DMS79 (cell line): ENCODE data around the gene FUT8.
"Not testable (repeated sequence)": the region's sequence is repeated elsewhere in the genome, so short reads cannot be mapped to it uniquely, and the experiment has no call there.

Experiments used
- DNase-seq: peaks from one replicate; lab custom pipeline; 2025; lab: John Stamatoyannopoulos, UW

Gene FUT8

DNA sequence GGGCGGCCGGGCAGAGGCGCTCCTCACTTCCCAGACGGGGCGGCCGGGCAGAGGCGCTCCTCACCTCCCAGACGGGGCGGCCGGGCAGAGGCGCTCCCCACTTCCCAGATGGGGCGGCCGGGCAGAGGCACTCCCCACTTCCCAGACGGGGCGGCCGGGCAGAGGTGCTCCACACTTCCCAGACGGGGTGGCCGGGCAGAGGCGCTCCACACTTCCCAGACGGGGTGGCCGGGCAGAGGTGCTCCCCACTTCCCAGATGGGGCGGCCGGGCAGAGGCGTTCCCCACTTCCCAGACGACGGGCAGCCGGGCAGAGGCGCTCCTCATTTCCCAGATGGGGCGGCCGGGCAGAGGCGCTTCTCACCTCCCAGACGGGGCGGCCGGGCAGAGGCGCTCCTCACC is 304.3 kb downstream of the FUT8 start:
- DNase-seq: not testable (repeated sequence)

DNA sequence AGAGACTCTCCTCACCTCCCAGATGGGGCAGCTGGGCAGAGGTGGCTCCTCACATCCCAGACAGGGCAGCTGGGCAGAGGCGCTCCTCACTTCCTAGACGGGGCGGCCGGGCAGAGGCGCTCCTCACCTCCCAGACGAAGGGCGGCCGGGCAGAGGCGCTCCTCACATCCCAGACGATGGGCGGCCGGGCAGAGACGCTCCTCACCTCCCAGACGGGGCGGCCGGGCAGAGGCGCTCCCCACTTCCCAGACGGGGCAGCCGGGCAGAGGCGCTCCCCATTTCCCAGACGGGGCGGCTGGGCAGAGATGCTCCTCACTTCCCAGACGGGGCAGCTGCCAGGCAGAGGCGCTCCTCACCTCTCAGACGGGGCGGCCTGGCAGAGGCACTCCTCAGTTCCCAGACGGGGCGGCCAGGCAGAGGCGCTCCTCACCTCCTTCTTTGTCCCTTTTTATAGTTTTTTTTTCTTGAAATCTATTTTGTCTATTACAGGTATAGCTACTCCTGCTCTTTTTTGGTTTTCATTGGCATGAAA is 304.9 kb downstream of the FUT8 start:
- DNase-seq: not testable (repeated sequence)

DNA sequence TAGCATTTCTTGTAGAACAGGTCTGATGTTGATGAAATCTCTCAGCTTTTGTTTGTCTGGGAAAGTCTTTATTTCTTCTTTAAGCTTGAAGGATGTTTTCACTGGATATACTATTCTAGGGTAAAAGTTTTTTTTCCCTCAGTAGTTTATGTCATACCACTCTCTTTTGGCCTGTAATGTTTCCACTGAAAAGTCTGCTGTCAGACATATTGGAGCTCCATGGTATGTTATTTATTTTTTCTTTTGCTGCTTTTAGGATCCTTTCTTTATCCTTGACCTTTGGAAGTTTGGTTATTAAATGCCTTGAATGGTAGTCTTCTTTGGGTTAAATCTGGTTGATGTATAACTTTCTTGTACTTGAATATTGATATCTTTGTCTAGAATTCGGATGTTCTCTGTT is 306.1 kb downstream of the FUT8 start:
- no peak for DNase-seq

DNA sequence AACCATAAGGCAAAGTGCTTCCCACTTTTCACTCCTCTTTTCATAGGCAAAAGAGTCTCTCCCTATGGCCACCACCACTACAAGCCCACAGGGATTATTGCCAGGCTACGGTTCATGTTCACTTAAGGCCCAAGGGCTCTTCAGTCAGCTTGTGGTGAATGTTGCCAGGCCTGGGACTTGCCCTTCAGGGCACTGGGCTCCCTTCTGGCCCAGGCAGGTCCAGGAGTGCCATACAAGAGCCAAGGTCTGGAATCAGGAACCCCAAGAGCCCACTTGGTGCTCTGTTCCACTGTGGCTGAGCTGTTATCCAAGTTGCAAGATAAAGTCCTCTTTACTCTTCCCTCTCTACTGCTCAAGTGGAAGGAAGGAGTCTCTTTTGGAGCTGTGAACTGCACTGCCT is 307.6 kb downstream of the FUT8 start:
- DNase-seq: no peak

DNA sequence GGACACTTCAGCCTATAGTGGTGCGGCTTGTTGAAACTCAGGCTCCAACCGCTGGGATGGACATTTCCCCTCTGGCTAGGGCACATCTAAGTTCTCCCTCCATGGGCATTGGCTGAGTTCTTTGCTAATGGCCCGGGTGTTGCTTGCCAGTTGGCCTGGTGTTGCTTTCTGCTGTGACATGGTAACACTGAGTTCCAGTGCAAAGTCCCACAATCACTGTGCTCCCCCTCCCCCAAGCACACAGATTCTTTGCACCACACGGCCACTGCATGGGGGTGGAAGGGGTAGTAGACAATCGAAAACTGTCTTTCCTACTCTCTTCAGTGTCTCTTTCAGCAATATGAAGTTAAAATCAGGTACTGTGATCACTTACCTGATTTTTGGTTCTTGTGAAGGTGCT is 308.2 kb downstream of the FUT8 start:
- DNase-seq: no peak

DNA sequence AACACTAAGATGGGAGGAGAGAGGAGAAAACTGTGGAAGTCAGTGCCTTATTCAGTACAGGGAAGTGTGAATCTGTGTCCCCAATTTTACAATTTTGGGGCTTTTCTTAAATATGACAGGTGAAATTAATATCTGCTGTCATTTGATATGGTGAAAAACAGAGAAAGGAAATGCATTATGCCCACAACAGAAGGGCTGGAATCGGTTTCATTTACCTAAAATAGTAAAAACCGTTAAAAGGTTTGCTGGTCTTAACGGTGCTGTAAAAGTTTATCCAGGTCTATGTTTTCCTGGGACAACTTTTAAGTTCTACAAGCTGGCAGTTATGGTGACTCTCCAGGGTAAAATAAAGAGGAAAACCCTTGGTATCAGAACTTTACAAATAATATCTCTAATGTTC is 310.8 kb downstream of the FUT8 start:
- no peak for DNase-seq

DNA sequence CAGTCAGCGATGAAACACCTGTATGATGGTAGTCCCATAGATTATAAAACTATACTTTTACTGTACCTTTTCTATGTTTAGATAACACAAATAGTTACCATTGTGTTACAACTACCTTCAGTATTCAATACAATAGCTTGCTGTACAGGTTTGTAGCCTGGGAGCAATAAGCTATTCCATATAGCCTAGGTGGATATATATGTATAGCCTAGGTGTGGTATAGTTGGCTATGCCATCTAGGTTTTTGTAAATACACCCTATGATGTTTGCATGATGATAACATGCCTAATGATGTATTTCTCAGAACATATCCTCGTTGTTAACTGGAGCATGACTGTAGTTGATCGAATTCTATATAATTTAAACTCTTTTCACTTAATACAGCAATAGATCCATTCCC is 316.1 kb downstream of the FUT8 start:
- no peak for DNase-seq

DNA sequence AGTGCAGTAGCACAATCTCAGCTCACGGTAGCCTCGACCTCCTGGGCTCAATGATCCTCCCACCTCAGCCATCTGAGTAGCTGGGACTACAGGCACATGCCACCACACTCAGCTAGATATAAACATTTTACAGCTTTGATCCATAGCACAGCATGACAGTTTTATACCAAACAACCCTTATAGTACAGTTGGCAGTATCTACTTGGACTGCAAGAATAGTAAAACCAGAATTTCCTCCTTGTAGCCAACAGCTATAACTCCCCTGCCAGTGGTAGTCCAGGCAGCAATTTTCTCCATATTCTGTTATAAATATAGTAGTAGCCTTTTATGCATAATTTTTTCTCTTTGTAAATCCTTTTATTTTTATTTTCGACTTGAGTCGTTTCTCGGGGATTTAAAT is 317.0 kb downstream of the FUT8 start:
- no peak for DNase-seq

DNA sequence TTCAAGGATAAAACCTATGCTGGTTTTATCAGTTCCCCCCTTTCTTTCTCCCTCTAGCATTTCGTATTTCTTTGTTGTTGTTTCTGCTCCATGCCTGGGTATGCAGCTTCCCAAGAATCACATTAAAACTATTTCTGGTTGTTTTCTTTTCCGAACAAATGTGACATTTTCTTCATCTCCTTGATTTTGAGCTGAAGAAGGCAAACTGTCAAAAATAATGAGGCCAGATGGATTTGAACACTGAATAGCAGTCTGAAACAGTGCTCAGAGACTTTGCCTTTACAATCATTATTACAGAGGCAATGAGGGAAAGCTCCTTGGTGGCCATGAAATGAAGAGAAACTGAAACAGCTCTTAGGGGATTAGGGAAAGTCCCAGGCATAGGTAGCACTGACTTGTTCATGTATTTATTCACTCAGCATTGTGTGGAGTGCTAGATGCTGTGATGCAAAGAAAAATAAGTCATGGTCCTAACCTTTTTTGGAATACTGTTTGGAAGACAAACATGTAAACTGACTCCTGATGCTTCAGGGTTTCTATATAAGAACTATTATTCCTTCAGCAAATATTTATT is 319.5 kb downstream of the FUT8 start:
- no peak for DNase-seq

DNA sequence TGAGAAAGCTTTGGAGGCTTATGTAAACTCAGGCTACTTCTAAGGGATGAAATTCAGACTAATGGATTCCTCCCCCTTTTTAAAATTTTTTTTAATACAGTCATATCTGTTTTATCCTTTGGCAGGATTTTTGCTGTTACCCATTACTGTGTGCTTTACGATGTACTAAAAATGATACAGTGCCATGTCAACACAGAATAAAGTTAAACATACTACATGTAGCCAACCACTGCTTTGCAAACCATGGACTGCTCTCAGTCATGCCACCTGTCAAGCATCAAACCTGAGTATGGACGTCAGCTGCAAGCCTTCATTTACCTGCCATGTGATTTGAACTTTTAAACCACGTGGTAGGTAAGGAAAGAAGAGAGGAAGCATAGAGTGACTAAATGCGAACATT is 325.8 kb downstream of the FUT8 start:
- no peak for DNase-seq

DNA sequence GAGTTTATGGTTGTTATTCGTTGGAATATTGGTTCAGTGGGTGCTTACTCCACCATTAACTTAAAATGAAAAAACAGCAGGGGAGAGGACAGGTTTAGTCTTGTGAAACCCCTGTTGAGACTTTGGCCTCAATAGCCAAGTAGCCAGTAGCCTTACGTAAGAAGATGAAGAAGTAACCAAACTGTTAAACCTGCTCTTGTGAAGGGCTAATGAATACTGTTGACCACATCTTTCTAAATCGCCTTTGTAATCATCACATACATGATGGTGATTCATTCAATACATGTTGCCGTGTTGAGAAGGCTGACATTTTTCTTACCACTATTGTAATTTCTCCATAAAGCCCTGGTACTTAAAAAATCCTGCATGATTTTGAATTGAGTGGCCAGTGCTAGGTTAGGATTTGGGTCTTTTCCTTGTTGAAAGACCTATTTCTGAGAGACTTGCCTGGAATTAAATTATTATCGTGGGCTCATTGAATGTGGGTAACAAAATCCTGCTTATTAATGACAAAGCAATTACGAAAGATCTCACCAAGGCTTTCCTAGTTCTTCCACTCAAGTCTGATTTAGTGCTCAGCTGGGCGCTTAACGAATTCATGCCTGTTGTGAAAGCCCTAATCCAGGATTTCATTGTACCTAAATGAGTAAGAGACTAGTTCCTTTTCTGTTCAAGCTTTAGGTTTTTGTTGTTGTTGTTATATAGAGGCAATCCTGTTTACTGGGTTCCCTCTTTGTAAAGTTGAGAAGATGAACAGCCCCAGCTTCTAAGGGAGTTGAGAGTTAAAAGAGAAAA is 333.1 kb downstream of the FUT8 start:
- DNase-seq: no peak

DNA sequence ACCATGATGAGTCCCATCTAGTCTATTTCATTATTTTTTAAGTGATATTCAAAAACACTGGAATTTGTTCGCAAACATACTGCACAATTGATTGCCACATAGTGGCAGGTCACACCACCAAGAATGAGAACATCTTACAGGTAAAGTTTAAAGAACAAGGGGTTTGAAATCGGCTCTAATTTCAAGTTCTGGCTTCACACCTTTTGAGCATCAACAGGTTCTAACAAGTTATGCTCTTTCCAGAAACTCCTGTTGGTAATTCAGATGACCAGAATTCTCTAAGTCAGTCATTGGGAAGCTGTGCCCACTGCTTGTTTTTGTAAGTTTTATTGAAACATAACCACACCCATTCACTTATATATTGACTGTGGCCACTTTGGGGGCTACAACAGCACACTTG is 336.3 kb downstream of the FUT8 start:
- no peak for DNase-seq

DNA sequence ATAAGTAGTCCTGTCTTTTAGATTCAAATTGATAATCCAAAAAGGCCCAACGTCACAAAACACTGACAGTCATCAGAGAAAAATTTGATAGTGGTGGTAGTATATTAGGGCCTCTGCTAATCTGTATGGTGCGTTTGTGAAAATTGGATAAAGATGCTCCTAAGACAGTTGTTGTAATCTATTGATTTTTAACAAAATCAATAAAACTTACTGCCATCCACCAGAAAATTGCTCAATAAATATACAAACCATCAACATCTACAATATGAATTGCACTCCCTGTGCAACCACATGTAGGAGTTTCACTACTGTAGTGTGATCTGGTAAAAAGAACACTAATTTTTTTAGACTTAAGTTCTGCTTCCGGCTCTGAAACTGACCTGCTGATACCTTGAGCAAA is 336.8 kb downstream of the FUT8 start:
- DNase-seq: no peak

DNA sequence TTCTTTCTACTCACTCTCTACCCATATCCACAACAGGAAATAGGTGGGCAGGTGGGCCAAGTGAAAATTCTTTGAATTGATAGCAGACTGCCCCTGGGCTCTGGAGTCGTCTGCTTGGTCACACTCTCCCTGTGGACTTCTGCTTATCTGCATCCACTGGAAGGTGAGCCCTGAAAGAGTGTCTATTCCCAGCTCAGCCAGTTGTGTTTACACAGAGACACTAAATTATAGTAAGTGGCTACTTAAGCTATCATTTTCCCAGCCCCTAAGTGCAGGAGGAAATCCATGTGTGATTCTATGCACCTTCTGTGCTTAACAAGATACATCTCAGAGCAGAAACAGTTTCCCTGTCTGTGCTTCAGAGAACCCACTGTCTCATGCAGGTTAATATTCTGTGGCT is 338.4 kb downstream of the FUT8 start:
- DNase-seq: no peak

DNA sequence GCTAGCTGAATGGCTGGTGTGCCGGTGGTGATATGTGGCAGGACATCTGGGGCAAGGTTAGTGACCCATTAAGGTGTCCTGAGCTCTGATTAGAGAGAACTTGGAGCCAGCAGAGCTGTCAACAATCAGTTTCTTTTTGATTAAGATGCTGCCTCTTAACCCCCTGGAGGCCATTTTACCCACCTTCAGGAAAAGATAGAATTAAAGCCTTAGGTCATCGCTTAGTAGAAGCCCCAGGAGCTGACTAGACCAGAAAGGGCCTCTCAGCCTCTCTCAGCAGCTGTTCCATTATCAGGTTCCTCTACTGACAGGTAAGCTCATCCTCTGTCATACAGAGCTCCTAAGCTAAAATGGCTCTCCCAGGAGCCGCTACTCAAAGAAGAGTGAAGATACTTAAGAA is 339.0 kb downstream of the FUT8 start:
- no peak for DNase-seq

DNA sequence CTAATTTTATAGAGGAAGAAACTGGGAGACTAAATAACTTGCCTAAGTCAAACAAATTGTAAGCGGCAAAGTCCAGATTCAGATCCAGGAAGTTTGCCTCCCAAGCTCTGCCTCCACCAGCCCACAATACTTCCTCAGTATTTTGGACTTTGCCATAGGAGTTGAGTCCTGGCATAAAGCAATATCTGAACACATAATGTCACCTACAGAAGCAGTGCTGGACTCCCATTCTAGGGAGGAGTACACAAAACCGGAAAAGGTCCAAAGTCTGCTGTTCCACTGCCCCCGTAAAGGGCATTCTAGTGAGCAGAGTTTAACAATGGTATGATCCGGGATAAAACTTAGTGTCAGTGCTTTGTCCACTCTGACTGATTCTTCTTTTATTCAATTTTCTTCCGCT is 340.5 kb downstream of the FUT8 start:
- DNase-seq: no peak

DNA sequence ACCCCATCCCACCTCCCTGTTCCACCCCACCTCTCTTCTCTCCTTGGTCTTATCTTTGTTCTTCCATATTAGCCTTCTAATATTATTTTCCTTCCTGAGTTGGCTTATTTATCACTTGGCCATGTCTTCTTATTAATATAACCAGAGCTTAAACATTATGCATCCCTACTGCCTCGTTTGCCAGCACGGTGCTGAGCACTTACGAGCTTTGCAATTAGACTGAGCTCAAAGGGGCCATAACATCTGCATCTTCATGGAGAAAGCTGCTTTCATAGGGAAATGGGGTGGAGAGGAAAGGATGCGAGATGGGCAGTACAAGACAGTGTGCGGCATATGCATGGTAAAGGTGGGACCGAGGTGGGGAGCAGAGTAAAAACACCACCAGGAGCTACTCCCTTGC is 342.8 kb downstream of the FUT8 start:
- no peak for DNase-seq

DNA sequence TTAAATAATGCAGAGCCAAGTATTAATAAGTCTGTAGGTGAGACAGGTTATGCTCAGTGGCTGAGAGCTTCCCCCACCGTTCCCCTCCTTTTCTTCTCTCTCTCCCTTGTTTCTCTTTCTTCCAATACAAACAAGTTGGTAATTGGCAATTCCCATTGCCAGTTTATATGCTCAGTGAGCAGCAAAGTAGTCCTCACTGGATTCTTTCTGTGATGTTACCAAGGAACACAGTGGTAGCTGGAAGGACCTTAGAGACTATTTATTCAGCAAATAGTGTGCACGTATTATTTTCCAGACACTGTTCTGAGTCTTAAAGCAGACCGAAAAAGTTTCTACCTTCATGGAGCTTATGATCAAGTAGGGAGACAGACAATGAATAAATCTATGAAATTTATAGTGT is 344.4 kb downstream of the FUT8 start:
- DNase-seq: no peak

DNA sequence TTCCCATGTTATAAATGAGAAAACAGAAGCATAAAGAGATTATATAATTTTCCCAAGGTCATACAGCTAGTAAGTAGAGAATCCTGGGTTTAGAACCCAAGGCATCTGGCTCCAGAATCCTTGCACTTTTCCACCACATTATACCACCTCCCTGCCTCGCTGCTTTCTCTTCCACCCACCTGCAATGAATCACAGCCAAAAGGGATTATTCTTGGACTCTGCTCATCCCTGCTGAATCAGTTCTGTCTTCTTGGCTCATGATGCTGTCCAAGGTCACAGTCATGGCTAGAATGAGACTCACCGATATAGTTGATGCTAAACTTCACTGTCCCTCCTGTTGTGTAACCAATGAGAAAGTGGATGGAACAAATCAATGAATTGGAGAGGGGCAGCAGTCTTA is 356.6 kb downstream of the FUT8 start:
- no peak for DNase-seq

DNA sequence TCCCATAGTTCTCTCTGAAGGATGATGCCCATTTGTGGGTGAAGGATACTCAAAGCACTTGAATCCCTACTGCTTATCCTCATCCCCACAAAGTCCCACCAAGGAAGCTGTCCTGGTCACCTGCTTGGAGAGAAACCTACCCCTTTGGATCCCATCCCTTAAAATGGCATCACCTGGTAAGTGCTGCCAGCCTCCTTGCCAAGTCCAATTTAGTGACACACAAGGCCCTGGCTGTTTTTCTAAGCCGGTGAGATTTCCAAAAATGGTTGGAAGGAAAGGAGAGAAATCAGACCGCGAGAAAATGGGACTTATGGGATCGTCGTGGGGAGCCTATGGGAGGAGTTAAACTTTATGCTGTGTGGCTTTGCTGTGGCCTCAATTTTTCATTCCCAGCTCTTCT is 358.2 kb downstream of the FUT8 start:
- no peak for DNase-seq

DNA sequence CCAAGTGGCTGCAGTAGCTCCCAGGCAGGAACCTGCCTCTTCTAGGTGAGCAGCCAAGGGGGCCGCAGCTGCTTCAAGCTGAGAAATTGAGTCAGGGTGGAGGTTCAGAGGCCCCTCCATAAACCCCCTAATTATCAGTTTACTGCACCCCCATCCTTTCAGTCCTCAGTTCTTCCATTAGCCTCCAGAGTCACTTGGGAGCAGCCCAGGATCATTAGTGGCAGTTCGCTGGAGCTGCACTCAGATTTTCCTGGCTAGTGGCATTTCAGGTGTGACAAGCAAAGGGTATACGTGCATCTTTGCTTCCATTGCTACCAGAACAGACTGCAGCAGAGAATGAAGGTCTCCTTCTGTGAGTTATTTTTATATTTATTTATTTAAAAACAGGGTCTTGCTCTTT is 358.7 kb downstream of the FUT8 start:
- no peak for DNase-seq

DNA sequence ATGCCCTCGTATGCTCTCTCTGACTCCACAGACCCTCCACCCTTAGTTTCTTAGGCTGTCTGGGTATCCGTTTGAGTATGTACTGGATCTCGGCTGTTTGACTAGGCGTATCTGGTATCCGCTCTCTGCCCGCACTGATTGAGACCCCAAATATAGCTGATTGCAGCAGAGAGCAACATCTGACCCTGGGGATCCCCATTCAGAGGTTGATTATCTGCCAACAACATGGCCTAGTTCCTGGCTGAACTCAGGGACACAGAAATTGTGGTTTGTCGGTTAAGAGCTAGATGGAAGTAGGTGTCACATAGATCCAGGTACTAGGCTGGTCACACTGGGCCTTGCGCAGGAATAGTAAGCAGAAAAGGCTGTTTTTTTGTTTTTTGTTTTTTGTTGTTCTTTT is 359.9 kb downstream of the FUT8 start:
- no peak for DNase-seq

DNA sequence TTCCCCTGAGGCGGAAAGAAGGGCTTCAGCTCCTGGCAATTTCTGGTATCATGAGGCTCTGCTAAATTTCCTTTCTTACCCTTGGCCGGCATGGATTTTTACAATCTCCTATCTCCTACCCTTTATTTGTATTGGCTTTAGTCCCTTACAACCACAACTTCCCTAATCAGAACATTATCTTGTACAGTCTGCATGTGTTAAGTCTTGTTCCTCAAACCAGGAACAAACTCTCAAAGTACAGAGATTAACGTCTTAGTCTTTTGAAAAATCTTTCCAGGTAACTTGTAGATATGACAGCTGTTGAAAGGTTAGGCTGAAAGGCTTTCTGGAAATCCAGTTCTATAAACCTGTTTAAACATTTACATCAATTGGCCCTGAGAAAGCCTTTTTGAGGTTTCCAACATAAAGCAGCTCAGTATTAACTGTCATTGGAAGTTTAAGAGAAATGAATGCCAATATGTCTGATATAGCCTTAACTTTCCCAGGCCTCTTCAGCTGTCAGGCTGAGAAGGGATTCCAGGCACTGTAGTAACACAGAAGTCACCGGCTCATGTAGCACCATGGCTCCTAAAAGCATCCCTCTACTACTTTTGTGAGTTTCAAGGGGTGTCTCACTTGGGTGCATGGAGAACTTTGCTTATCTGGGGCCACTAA is 360.5 kb downstream of the FUT8 start:
- DNase-seq: no peak
